Stomach (tissue), 9 donors: ENCODE results near the gene HEXB. TPM values are rescaled to one million over a fixed set of nuclear protein-coding genes. Genes with fewer than 3 reads are reported as not detected.
A peak's percentile ranks its signal among the peaks of the same experiment; 100 is the strongest.

Experiments used
- DNase-seq, 2 donors: peaks; one replicate each; pipeline versions ENCODE4 v3.0.0 to v3.0.0-alpha.2; 2013 to 2019
- H3K27ac ChIP-seq, 5 donors: fragments of 200-600 bp in 4 of 5; sonication (generic) in 4 of 5; one replicate each; pipeline ENCODE4 v1.5.1; 2013 to 2019; ENCODE audit warnings: mild to moderate bottlenecking in 1 of 5, moderate library complexity in 1 of 5
- H3K27me3 ChIP-seq, 3 donors: fragments of 200-600 bp; sonication (generic); one replicate each; pipeline ENCODE4 v1.5.1; 2017 to 2019; ENCODE audit warnings: mixed run types in 1 of 3
- H3K36me3 ChIP-seq, 4 donors: fragments of 200-600 bp; sonication (generic); 1 replicate in 3 of 4; 2 replicates in 1 of 4; pipeline ENCODE4 v1.5.1; 2016 to 2019
- H3K4me1 ChIP-seq, 4 donors: fragments of 200-600 bp; sonication (generic); one replicate each; pipeline ENCODE4 v1.5.1; 2016 to 2019
- H3K4me3 ChIP-seq, 4 donors: fragments of 200-600 bp; sonication (generic) in 3 of 4; one replicate each; pipeline ENCODE4 v1.5.1; 2016 to 2019; ENCODE audit warnings: mild to moderate bottlenecking in 1 of 4
- H3K9me3 ChIP-seq, 4 donors: fragments of 200-600 bp; sonication (generic); one replicate each; pipeline ENCODE4 v1.5.1; 2016 to 2019
- EP300 ChIP-seq: sonication (generic); formaldehyde crosslinking; IDR thresholded peaks from one replicate; pipeline ENCODE4 v1.6.1; 2017; ENCODE audit warnings: antibody characterized with exemption
- POLR2A ChIP-seq, 4 donors: fragments of 450-650 bp; IDR thresholded peaks; one replicate each; pipeline ENCODE4 v1.6.1; 2016; ENCODE audit warnings: antibody characterized with exemption in 4 of 4, control low read depth in 2 of 4, mild to moderate bottlenecking in 1 of 4, moderate library complexity in 1 of 4
- POLR2AphosphoS5 ChIP-seq, 3 donors: sonication (generic); formaldehyde crosslinking; IDR thresholded peaks; one replicate each; pipeline ENCODE4 v1.6.1; 2016; ENCODE audit warnings: antibody characterized with exemption in 3 of 3
- WGBS, 5 donors: extraction: QIAGEN DNeasy Blood & Tissue Kit in 3 of 5; methylation state at CpG; one replicate each; pipeline versions ENCODE4 v1.1.5 to v1.1.7; 2013 to 2018; 5-methylcytosine and 5-hydroxymethylcytosine counted together
- intact Hi-C: fragments of 100-400 bp; cut with DNase I; formaldehyde crosslinking; loops from one replicate; pipeline ENCODE4 v1.15.1; 2023; ENCODE audit warnings: low total_unique reads
- polyA plus RNA-seq, 3 donors: library from polyadenylated mRNA; stranded (reverse); fragments of 200-250 nt; gene quantifications; one replicate each; pipeline ENCODE4 v1.2.3, GENCODE V29; 2013
- small RNA-seq, 4 donors: library from RNA; depleted of rRNA; stranded (forward); fragments of <200 nt; gene quantifications; one replicate each; pipeline ENCODE3, GENCODE V24; 2016
- total RNA-seq, 5 donors: library from RNA; depleted of rRNA; stranded (reverse); fragments of >200 nt; gene quantifications; one replicate each; pipeline versions ENCODE4 v1.1.0 to v1.2.3, GENCODE V29; 2014 to 2016
- TF ChIP-seq, protein P1 (sequence below), 7 experiments: fragments of 450-650 bp in 4 of 7; fragments of 200-600 bp in 3 of 7; sonication (generic) in 3 of 7; IDR thresholded peaks; one replicate each; pipeline ENCODE4 v1.5.1; 2016 to 2019; ENCODE audit warnings: antibody characterized with exemption in 7 of 7, control low read depth in 2 of 7, mild to moderate bottlenecking in 1 of 7
- donor health status: healthy with polysubstance abuse.
- donor health status: Bipolar disorder and iron deficiency.
- donor health status: healthy.

Gene HEXB
- total and polyA plus RNA-seq, 8 donors = 25.7 to 664 (median 78.1) TPM

DNA sequence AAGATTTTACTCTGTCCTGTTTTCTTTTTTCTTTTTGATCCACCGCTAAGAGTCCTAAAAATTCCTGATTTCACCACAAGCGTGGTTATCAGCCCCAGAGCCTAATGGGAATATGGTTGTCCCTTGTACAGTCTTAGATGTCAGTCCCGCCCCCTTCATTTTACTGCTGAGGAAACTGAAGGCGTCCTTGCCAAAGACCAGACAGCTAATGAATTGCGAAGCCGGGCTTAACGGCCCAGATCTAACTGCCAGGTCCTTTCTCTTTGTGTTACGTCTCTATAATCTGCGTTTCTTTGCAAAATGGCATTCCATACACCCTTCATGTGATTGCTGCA is 82.5 kb downstream of the HEXB start:
- Histone ChIP-seq H3K4me1 (peaks cover 17 to 52% (median 39%) of the 10 kb centered on the region in 4 donors), H3K27ac (peak overlapping the region; percentile 79 to 88 (median 86)), H3K27me3 (no peaks in the 10 kb centered on the region), H3K36me3 (peaks cover 16 to 47% (median 46%) of the 10 kb centered on the region in 4 donors), H3K4me3 (peak overlapping the region; percentile 76 to 98 (median 94)), H3K9me3 (no peaks in the 10 kb centered on the region)
- WGBS, 5 donors = 0 to 2% (median 1%) methylated on average over 9 of the region's 9 CpGs
- intact Hi-C loops = no loop called here
- TF ChIP-seq EP300 (no peak), POLR2A (IDR thresholded peaks at IDR 0.05) (no peak), POLR2AphosphoS5 (IDR thresholded peaks at IDR 0.05) (no peak)
- TF ChIP-seq, protein P1, sequence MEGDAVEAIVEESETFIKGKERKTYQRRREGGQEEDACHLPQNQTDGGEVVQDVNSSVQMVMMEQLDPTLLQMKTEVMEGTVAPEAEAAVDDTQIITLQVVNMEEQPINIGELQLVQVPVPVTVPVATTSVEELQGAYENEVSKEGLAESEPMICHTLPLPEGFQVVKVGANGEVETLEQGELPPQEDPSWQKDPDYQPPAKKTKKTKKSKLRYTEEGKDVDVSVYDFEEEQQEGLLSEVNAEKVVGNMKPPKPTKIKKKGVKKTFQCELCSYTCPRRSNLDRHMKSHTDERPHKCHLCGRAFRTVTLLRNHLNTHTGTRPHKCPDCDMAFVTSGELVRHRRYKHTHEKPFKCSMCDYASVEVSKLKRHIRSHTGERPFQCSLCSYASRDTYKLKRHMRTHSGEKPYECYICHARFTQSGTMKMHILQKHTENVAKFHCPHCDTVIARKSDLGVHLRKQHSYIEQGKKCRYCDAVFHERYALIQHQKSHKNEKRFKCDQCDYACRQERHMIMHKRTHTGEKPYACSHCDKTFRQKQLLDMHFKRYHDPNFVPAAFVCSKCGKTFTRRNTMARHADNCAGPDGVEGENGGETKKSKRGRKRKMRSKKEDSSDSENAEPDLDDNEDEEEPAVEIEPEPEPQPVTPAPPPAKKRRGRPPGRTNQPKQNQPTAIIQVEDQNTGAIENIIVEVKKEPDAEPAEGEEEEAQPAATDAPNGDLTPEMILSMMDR (IDR thresholded peaks at IDR 0.05) = no peak
- DNase-seq = peak in 1 of 2 donors; percentile 63

Small RNA genes within 50 kb of the gene (small RNA-seq; reads per million reads assigned to genes)
- 0 reads per million in 4 donors for gene RNU6-658P

Other genes starting within 250 kb of the HEXB start
- gene ENC1, start 44.5 kb upstream of the HEXB start, total RNA-seq = 100 to 1,000 TPM in 1 of 5 donors, 10 to 100 TPM in 2, 1 to 10 TPM in 2; 3.5 to 136 (median 57.5) TPM
- gene ENC1, start 44.5 kb upstream of the HEXB start, polyA plus RNA-seq = 10 to 100 TPM in 1 of 3 donors, 1 to 10 TPM in 2; 6.4 to 18.0 (median 7.7) TPM
- gene GFM2, start 81.9 kb downstream of the HEXB start, total RNA-seq = 10 to 100 TPM in 2 of 5 donors, 1 to 10 TPM in 3; 2.9 to 48.3 (median 5.2) TPM
- gene GFM2, start 81.9 kb downstream of the HEXB start, polyA plus RNA-seq = 10 to 100 TPM; 14.4 to 16.8 (median 15.6) TPM
- 100 to 1,000 TPM in 3 of 5 donors, 10 to 100 TPM in 2; 36.8 to 217 (median 105) TPM for gene NSA2, start 82.0 kb downstream of the HEXB start, total RNA-seq
- gene NSA2, start 82.0 kb downstream of the HEXB start, polyA plus RNA-seq = 100 to 1,000 TPM in 2 of 3 donors, 10 to 100 TPM in 1; 100.0 to 217 (median 145) TPM
- gene FAM169A, start 181.2 kb downstream of the HEXB start, total RNA-seq = 10 to 100 TPM in 1 of 5 donors, 1 to 10 TPM in 2, under 1 TPM in 1, not detected in 1; under 0.01 to 11.2 (median 2.8) TPM
- under 1 TPM; 0.25 to 0.35 (median 0.31) TPM for gene FAM169A, start 181.2 kb downstream of the HEXB start, polyA plus RNA-seq